OCI-LY3 (cell line): ENCODE results near the gene TAX1BP1.
A peak's percentile ranks its signal among the peaks of the same experiment; 100 is the strongest.

ENCODE experiments used
- H2AFZ ChIP-seq: fragments of 200-600, 300-600 bp; shearing (Covaris generic); 2 replicates; pipeline ENCODE4 v1.6.0; 2014; ENCODE audit warnings: antibody characterized with exemption, low read depth, low read length
- H3K27ac ChIP-seq: fragments of 200-600, 300-600 bp; sonication (generic); 2 replicates; pipeline ENCODE4 v1.5.1; 2014; ENCODE audit warnings: mild to moderate bottlenecking, low read length, moderate library complexity, mixed read lengths
- H3K27me3 ChIP-seq: fragments of 200-600, 300-600 bp; sonication (generic); 2 replicates; pipeline ENCODE4 v1.6.1; 2014; ENCODE audit warnings: low read depth, low read length, mixed read lengths
- H3K36me3 ChIP-seq: fragments of 200-600, 300-600 bp; sonication (generic); replicated peaks from 2 replicates; pipeline ENCODE3; 2014; ENCODE audit warnings: low read depth, low read length, mixed read lengths
- H3K4me1 ChIP-seq: fragments of 300-600, 200-600 bp; sonication (generic); 2 replicates; pipeline ENCODE4 v1.6.1; 2014; ENCODE audit warnings: low read length, mixed read lengths
- H3K4me2 ChIP-seq: fragments of 200-600, 300-600 bp; sonication (generic); 2 replicates; pipeline ENCODE4 v1.6.1; 2014; ENCODE audit warnings: low read length, mixed read lengths
- H3K4me3 ChIP-seq: fragments of 300-600, 200-600 bp; sonication (generic); 2 replicates; pipeline ENCODE4 v1.5.1; 2014; ENCODE audit warnings: antibody characterized with exemption, mild to moderate bottlenecking, low read length, moderate library complexity
- H3K79me2 ChIP-seq: fragments of 300-600, 200-600 bp; shearing (Covaris generic); 2 replicates; pipeline ENCODE4 v1.6.1; 2014; ENCODE audit warnings: mild to moderate bottlenecking, low read length, mixed read lengths
- H3K9ac ChIP-seq: fragments of 300-600, 200-600 bp; shearing (Covaris generic); 2 replicates; pipeline ENCODE4 v1.6.0; 2014; ENCODE audit warnings: mild to moderate bottlenecking, low read length, moderate library complexity
- H3K9me3 ChIP-seq: fragments of 200-600, 300-600 bp; shearing (Covaris generic); 2 replicates; pipeline ENCODE4 v1.6.1; 2014; ENCODE audit warnings: low read length, mixed read lengths; ENCODE audit not compliant: insufficient read depth
- H4K20me1 ChIP-seq: fragments of 200-600, 300-600 bp; sonication (generic); 2 replicates; pipeline ENCODE4 v1.6.1; 2016; ENCODE audit warnings: low read length, mixed read lengths; ENCODE audit not compliant: insufficient read depth
- EZH2phosphoT487 ChIP-seq: fragments of 200-600 bp; shearing (Covaris generic); IDR thresholded peaks from 2 replicates; pipeline ENCODE4 v1.6.1; 2018; ENCODE audit warnings: antibody characterized with exemption, mixed run types, low read depth
- TF ChIP-seq, protein P1 (sequence below): fragments of 200-600, 300-600 bp; sonication (generic); IDR thresholded peaks from 2 replicates; pipeline ENCODE4 v1.5.1; 2014; ENCODE audit warnings: antibody characterized with exemption, low read length, low read depth

The TAX1BP1 gene

DNA sequence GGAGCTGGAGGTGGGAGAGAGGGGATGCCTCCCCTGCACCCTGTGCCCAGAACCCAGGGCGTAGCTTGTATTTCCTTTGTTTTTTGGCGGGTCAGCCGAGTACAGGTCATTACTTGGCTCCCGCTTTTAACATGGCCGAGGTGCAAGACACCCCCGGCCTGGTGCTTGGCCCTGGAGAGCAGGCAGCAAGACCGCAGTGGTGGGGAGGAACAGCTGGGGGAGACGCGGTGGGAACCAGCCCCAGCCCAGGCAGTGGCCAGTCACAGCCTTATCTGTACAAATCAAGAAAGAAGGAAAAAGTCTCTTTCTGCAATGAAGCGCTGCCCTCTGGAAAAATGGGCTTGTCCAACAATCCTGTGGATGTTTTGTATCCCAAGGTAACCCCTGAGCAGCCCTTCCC is 99.1 kb downstream of the TAX1BP1 start:
- Histone ChIP-seq H3K9ac (no peak overlapping the region), H3K79me2 (no peaks in the 10 kb centered on the region), H3K27me3 (no peaks in the 10 kb centered on the region), H3K27ac (no peak overlapping the region), H3K4me1 (peaks cover 11% of the 10 kb centered on the region), H4K20me1 (peaks cover 6% of the 10 kb centered on the region; the same call in 1 of the 2 replicates), H3K36me3 (no peaks in the 10 kb centered on the region), H2AFZ (no peak overlapping the region), H3K9me3 (no peaks in the 10 kb centered on the region), H3K4me2 (no peak overlapping the region), H3K4me3 (no peak overlapping the region)
- TF ChIP-seq, protein P1, sequence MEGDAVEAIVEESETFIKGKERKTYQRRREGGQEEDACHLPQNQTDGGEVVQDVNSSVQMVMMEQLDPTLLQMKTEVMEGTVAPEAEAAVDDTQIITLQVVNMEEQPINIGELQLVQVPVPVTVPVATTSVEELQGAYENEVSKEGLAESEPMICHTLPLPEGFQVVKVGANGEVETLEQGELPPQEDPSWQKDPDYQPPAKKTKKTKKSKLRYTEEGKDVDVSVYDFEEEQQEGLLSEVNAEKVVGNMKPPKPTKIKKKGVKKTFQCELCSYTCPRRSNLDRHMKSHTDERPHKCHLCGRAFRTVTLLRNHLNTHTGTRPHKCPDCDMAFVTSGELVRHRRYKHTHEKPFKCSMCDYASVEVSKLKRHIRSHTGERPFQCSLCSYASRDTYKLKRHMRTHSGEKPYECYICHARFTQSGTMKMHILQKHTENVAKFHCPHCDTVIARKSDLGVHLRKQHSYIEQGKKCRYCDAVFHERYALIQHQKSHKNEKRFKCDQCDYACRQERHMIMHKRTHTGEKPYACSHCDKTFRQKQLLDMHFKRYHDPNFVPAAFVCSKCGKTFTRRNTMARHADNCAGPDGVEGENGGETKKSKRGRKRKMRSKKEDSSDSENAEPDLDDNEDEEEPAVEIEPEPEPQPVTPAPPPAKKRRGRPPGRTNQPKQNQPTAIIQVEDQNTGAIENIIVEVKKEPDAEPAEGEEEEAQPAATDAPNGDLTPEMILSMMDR, result no peak
- no peak for TF ChIP-seq EZH2phosphoT487

DNA sequence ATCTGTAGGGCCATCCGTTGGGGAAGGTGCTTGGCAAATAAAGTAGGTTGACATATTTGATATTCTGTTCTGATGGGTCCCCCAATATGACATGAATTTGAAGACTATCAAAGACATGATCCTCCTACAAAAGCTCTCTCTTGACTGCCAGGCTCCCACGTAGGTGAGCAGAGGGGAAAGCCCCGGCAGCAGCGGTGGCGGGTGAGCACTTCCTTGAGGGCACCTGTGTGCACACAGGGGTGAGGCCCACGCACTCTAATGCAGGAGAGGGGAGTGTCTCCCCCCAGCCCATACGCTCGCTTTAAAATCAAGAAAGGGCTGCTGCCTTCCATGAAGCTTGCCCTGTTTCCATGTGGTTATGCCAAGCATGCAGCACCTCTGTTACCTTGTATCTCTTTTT is 100.4 kb downstream of the TAX1BP1 start:
- peak overlapping the region; percentile 44 for H3K4me2 ChIP-seq
- H3K9ac ChIP-seq, result no peak overlapping the region
- no peaks in the 10 kb centered on the region for H3K36me3 ChIP-seq
- no peaks in the 10 kb centered on the region for H3K9me3 ChIP-seq
- peaks cover 11% of the 10 kb centered on the region for H3K4me1 ChIP-seq
- H4K20me1 ChIP-seq, result peaks cover 6% of the 10 kb centered on the region; the same call in 1 of the 2 replicates
- no peak overlapping the region for H2AFZ ChIP-seq
- TF ChIP-seq, protein P1, result no peak
- TF ChIP-seq EZH2phosphoT487, result no peak
- H3K4me3 ChIP-seq, result no peak overlapping the region
- no peak overlapping the region for H3K27ac ChIP-seq
- no peaks in the 10 kb centered on the region for H3K27me3 ChIP-seq
- no peaks in the 10 kb centered on the region for H3K79me2 ChIP-seq

DNA sequence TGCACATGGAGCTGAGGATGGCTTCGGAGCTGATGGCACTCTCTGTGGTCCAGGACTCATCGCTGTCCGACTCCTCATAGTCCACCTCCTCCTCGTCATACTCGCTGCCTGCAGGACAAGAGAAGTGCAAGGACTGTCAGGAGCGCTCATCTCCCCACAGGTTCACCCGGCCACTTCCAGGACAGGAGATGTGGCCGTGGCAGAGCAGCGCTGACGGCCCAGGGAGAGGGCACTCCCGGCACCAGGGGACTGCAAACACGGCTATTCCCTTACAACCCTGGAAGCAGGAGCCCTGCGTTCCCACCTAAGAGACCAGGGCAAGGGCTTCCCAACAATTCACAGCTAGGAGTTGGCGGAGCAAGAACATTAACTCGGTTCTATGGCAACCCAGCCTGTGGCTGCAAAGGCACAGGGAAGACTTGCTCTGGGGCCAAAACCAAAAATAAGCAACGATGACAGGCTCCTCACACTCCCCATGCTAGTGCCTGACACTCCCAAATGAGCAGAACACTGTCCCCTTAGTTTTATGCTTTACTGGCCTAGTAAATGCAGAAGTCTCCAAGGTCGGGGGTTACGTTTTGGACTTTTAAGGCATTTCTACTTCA is 100.9 kb downstream of the TAX1BP1 start:
- Histone ChIP-seq H3K9ac (no peak overlapping the region), H3K27ac (no peak overlapping the region), H3K36me3 (no peaks in the 10 kb centered on the region), H3K27me3 (no peaks in the 10 kb centered on the region), H3K79me2 (no peaks in the 10 kb centered on the region), H2AFZ (no peak overlapping the region), H4K20me1 (peaks cover 6% of the 10 kb centered on the region; the same call in 1 of the 2 replicates), H3K4me3 (no peak overlapping the region), H3K4me2 (peak overlapping the region; percentile 44), H3K9me3 (no peaks in the 10 kb centered on the region), H3K4me1 (peaks cover 11% of the 10 kb centered on the region)
- TF ChIP-seq, protein P1, result no peak
- TF ChIP-seq EZH2phosphoT487, result no peak

DNA sequence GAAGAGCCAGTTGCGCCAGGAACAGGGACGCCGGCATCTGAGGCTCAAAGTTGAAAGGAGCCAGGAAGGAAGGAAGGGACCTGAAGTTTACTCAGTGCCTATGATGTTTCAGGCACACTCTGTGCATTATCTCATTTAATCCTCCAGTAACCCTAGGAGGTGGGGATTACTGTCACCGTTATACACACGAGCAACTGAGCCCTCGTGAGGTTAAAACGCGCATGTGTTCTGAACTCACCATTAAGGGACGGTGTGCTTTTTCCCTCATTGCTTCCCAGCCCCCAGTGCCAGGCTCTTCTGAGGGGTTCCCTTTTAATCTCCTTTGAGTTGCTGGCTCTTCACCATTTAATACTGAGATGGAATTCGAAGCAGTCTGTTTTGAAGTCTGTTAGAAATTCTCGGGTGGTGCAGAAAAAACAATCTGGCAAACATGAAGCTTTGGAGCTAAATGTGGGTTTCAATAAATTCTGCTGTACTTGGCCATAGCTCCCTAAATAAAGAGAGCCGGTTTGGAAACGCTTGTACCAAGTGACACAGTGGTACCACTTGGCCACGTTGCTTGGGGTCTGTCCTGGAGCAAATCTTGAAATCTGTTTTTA is 102.2 kb downstream of the TAX1BP1 start:
- Histone ChIP-seq H3K79me2 (no peaks in the 10 kb centered on the region), H3K9me3 (no peaks in the 10 kb centered on the region), H3K9ac (no peak overlapping the region), H3K27me3 (no peaks in the 10 kb centered on the region), H3K27ac (no peak overlapping the region), H4K20me1 (peaks cover 6% of the 10 kb centered on the region; the same call in 1 of the 2 replicates), H3K4me1 (peaks cover 11% of the 10 kb centered on the region), H2AFZ (no peak overlapping the region), H3K4me3 (no peak overlapping the region), H3K36me3 (no peaks in the 10 kb centered on the region), H3K4me2 (no peak overlapping the region)
- no peak for TF ChIP-seq EZH2phosphoT487
- TF ChIP-seq, protein P1, result no peak
